ENCODE data around the gene XYLT2. TPM values are rescaled to one million over a fixed set of nuclear protein-coding genes. Genes with fewer than 3 reads are reported as not detected.
"Not testable (repeated sequence)": the region's sequence is repeated elsewhere in the genome, so short reads cannot be mapped to it uniquely, and the experiment has no call there.

Gene XYLT2
- total RNA-seq, 1 donor from 2014 or later = 18.0 TPM

DNA sequence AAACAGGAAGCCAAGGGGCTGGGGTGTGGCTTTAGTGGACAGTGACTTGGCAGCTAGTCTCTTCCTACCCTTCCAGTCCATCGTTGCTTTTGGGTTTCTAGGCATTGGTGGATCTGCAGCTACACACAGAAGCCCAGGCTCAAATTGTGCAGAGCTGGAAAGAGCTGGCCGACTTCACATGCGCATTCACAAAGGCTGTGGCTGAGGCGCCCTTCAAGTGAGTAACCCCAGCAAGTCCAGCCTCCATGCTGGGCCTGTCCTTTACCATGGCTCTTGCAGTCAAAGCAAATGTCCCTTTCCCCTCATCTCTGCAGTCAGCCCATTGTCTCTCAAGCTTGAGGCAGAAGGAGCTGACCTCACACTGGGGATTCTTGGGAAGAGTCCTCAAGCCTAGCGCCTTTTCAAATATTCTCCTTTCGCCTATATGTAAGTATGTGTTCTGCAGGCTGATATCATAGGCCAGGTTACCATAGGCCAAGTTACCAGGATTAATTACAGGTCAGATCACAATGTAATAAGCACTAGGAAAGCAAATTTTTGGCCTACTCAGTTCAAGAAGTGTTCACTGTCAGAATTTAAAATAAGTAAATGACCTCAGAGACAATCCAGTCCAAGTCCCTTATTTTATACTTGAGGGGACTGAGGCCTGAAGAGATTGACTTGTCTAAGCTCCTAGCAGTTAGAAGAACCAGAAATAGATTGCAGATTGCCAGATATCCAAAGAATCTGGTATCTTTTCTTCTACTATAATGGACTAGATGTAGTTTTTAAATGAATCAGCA, 33.6 kb downstream of the XYLT2 start:
- intact Hi-C loops (cut with micrococcal nuclease) = no loop called here
- ATAC-seq (no peak), DNase-seq (no peak)

DNA sequence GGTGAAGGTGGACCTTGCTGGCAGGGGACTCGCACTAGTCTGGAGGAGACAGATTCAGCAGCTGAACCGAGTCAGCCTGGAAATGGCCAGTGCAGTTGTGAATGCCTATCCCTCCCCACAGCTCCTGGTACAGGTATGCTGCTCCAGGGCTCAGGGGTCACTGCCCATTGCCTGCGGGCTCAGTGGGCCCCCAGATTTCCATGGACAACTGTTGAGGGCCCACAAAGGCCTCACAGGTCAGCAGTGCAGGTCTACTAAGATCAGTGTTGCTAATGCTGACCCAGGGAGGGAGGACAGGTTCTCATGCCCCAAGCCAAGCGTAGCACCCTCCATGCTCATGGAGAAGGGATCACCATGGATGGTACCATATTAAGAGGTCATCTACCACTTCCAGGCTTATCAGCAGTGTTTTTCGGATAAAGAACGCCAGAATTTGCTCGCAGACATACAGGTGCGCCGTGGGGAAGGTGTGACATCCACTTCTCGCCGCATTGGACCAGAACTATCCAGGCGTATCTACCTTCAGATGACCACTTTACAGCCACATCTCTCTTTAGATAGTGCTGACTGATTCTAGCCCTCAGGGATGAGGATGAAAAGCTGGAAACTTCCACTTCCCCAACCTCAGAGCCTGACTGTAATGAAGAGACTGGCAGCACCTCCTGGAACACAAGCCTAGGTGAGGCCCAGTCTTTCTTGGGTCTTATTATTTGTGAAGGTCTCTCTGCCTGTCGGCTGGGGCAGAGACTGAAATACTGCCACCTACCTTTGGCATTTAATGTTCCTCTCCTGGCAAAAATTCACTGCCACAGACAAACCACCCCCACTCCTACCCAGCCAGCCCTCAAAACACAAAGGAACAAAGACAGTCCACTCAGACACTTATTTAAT, 34.7 kb downstream of the XYLT2 start:
- intact Hi-C loops (cut with micrococcal nuclease) = no loop called here
- DNase-seq (no peak), ATAC-seq (no peak)

DNA sequence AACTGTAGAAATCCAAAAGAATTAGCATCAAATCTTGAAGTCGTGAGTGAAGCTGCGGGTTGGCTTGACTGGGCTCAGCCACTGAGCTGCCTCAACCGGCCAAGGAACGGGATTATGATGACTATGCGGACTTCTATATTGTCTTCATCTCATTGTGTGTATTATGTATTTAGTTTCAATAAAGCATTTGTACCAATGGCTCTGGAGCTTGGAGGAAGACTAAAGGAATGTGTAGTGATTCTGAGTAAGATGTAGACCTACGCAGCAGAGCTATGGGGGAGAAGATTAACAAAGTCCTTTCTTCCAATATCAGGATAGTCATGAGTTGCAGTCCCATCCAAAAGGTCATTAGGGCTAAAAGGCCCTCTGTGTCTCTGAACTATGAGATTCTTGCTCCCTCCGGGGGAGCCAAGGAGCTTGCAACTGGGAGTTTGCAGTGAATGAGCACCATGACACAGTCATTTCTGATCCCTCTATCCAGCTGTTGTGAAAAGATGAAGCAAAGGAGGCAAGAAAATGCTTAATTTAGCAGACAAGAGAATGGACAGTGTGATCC, 35.4 kb downstream of the XYLT2 start:
- DNase-seq (no peak), ATAC-seq (no peak)
- intact Hi-C loops (cut with micrococcal nuclease) = no loop called here

DNA sequence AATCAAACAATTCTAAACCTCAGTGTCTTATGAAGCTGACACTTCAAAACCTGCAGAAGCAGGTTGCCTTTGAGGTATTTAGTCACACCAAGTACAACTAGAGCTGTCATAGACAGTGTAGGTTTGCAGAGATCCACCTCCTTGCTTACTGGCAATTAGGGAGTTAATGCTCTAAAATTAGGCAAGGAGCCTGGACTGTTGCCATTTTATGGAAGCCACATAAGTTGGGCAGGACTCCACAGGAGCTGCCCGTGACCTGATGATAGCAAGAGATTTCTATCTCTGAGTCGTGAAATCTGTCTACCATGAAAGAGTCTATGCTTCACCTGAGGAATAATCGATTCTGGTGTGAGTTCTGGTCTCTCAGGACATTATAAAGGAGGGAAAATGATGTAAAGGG, 36.0 kb downstream of the XYLT2 start:
- intact Hi-C loops (cut with micrococcal nuclease) = no loop called here
- no peak for DNase-seq
- ATAC-seq = no peak

DNA sequence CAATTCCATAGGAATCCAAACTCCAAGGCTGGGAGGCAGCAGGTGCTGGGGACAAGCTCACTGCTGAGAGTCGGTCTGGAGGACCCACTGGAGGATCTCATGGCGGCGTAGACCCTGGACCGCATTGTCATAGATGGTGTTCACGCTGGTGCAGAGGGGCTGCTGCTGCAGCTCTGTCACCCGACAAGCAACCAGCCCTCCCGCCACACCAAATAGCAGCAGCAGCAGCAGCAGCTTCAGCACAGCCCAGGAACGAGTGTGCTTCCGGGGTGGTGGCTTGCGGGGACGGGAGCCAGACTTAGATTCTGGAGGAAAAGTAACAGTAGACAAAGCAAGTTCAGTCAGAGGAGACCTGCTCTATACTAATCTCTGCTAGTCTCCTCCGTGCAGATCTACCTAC, 37.0 kb downstream of the XYLT2 start:
- DNase-seq (no peak), ATAC-seq (no peak)
- intact Hi-C loops (cut with micrococcal nuclease) = no loop called here

DNA sequence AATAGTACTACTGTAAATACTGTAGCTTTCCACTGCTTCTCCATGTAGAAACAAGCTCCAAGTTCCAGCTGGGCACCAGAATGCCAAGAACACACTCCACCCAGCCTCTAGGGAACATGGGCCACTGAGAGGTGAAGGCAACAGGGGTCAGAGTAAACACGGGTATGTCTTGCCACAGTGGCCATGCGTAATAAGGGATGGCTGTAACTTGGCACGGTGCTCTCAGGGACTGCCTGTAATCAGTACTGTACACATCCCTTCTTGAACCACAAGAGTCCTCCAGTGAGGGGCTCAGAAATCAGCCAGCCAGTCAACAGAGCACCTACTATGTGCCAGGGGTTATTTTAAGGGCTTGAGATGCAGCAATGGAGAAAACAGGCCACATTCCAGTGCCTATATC, 40.6 kb downstream of the XYLT2 start:
- intact Hi-C loops (cut with micrococcal nuclease) = no loop called here
- DNase-seq = no peak
- ATAC-seq = no peak

DNA sequence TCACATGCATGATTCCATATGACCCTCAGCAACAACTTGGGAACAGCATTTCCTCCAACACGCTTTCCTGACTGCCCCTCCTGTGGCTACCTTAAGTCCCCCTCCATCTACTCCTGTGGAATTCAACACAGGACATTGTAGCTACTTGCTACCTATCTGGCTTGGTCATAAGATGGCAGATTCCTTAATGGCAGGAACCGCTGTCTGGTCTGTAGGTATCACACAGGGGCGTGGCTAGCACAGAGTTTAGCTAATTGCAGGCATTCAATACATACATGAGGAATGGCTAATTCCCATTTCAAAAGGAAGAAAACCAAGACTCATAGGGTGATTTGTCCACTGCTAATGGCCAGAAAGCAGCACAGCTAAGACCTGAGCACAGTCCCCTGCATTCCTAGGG, 42.8 kb downstream of the XYLT2 start:
- no peak for DNase-seq
- no peak for ATAC-seq
- intact Hi-C loops (cut with micrococcal nuclease) = no loop called here

DNA sequence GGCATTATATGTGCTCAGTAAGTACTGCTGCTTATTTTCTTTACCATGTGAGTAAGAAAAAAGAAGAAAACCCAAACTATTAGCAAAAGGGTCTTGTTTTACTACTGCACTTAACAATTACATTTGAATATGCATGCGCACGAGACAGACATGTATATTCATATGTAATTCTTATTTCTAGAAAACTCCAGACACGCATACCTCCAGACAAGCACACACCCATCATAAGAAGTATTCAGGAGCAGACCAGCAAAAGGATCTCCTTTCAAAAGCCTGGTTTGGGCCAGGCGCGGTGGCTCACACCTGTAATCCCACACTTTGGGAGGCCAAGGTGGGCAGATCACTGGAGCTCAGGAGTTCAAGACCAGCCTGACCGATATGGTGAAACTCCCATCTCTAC, 43.6 kb downstream of the XYLT2 start:
- DNase-seq (no peak), ATAC-seq (no peak)
- intact Hi-C loops (cut with micrococcal nuclease) = no loop called here

DNA sequence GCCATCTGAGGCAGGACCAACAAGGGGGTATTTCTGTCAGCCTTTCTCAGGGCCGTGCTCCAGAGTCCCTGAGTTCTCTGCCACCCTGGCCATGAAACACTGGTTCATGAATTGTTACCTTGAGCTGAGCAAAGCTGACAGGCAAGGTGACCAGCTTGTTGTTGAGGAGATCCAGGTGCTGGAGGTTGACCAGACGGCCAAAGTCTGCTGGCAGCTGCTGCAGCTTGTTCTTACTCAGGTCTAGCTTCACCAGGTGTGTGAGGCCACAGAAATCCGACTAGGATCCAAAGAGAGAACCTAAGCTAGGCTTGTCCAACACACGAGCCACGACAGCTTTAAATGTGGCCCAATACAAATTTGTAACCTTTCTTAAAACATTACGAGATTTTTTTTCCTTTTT, 46.7 kb downstream of the XYLT2 start:
- ATAC-seq (no peak), DNase-seq (no peak)
- intact Hi-C loops (cut with micrococcal nuclease) = no loop called here

DNA sequence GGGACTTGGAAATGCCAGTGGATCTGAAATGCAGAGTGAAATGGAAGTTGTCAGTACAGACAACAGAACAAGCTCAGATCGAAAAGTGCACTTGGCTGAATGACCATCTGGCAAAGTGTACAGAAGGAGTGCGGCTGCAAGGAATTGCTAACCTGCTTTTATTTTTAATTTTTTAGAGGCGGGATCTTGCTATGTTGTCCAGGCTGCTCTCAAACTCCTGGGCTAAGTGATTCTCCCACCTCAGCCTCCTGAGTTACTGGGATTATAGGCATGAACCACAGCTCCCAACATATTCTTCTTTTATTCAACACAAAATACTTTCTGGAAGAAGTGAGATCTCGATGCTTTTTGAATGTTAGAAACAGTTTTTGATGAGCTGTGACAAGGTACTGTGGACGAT, 47.8 kb downstream of the XYLT2 start:
- ATAC-seq = no peak
- DNase-seq = no peak
- intact Hi-C loops (cut with micrococcal nuclease) = no loop called here

DNA sequence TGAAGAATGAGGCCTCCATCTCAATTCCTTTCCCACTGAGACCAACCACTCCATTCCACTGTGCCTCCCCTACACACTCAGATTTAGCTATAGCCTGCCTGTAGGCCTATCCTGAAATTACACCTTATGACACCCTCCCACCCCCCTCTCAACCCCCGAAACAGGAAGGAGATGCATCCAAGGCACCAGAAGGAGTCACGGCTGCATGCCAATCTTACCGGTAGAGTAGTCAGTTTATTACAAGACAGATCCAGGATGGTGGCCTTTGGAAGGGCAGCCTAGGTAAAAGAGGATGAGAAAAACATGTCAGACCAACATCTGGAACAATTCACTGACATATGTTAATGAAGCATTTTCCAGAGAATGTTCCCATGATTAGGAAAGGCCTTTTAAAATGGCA, 48.8 kb downstream of the XYLT2 start:
- intact Hi-C loops (cut with micrococcal nuclease) = no loop called here
- no peak for ATAC-seq
- no peak for DNase-seq

DNA sequence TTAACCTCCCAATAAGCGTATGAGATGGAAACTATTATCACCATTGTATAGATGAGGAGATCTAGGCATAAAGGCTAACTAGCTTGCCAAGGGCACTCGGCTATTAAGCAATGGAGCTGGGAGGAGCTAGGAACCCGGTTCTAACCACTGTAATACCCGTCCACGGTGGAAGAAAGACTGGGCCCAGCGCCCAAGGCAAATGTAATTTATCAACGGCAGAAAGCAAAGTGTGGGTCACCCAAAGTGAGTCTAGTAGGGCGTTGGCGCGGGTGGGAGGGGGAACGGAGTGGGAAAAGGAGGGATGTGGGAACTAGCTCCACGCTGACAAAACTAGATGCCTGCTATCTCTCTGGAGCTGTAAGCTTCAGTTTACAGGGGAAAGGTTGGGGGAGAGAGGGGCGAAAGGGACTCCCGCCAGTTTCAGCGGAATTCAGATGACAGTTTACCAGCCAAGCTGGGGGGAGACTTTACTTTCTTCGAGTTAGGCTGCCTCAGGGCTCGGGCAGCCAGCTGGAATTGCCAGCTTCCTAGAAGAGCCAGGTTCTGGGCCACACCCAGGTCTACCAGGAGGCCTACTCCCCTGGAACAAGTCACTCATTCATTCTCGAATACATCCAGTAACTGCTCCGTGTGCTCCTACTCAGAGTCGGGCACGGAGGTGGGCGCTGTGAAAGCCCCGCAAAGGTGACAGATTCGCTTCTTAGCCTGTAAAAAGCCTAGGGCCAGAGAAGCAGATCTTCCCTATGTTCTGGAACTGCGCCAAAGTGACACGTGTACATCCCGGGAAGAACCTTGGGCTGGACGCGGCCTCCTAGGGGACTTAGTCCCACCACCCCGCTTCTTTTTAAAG, 50.6 kb downstream of the XYLT2 start:
- DNase-seq (peak; percentile 34), ATAC-seq (peak; percentile 42)
- intact Hi-C loops (cut with micrococcal nuclease) = no loop called here

DNA sequence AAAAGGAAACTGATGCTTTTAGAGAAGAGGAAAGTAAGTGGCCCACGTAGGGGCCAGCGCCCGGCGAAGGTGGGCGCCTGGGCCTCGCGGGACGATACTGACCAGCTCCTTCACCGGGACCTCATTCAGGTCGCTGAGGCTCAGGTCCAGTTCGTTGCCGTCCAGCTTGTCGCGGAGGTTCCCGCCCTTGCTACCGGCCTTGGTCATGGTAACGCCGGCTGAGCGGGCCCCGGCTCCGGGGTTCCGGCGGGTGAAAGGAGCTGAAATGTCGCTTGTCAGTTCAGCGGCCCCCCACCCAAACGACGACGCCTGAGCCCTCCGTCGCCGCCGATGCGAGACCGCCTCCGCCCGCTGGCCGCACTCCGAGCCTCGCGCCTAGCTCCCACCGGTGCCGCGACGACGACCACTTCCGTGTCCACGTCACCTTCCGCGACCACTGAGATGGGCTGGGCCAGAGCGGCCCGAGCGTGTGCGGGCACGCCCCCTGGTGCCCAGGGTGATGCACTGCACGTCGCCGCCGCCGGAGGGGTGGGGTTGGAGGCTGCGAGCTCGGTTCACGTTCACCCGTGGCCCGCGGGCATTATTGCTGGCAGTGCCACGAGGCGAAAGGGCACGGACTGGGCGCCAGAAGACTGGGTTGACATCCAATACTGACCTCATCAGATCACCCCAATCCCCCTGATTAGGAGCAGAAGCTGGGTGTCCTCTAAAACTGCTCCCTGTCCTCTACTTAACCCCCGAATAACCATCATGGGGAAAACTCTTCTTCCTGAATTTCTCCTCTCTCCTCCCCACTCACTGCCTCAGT, 51.4 kb downstream of the XYLT2 start, which contains the start of gene LRRC59:
TSS of gene LRRC59 (minus strand) at position 413 of the 808 bp plus-strand sequence. CDS start at position 207, 206 bp downstream.
- ATAC-seq (peak; percentile 99), DNase-seq (peak; percentile 94)
- intact Hi-C loops (cut with micrococcal nuclease) = no loop called here

DNA sequence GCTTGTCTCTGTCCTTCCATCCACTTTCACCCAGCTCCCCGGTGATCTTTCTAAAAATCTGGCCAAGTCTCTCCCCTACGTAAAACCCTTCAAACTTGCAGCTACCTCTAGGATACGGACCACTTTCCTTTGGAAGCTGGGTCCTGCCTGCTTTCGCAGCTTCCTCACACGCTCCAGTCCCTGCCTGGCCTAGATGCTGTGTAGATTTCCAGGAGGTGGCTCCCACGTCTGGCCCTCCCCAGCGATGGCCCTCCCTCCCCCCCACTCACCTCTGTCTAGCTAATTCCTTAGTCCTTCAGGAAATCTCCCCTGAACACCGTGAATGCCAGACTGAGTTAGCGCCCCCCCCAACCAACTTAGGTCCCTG, 52.0 kb downstream of the XYLT2 start:
- DNase-seq = no peak
- no peak for ATAC-seq
- intact Hi-C loops (cut with micrococcal nuclease) = no loop called here

DNA sequence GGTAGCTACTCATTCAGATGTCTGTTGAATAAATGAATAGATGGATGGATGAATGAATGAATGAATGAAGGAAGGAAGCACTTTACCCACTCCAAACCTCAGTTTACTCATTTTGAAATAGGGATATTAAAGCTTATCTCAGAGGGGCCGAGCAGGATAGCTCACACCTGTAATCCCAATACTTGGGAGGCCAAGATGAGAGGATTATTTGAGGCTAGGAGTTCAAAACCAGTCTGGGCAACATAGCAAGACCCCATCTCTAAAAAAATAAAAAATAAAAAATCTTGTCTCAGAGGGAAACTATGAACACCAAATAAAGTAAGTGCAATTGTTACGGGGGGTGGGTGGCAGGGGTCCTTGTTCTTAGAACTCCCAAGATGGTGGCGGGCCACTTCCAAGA, 52.7 kb downstream of the XYLT2 start:
- intact Hi-C loops (cut with micrococcal nuclease); DNase-seq; ATAC-seq: not testable (repeated sequence)

DNA sequence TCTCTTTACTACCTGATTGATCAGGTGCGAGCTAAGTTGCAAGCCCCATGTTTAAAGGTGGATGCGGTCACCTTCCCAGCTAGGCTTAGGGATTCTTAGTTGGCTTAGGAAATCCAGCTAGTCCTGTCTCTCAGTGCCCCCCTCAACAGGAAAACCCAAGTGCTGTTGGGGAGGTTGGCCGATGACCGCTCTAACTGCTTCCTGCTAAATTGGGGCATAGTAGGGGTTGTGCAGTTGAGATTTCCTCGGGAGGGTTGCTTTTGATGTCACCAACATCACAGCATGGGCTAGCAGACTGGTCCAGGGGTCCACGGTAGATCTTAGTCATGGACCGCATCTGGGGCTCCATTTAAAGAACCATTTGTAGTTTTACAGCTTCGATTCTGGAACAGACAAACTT, 53.7 kb downstream of the XYLT2 start:
- ATAC-seq; DNase-seq; intact Hi-C loops (cut with micrococcal nuclease): not testable (repeated sequence)

DNA sequence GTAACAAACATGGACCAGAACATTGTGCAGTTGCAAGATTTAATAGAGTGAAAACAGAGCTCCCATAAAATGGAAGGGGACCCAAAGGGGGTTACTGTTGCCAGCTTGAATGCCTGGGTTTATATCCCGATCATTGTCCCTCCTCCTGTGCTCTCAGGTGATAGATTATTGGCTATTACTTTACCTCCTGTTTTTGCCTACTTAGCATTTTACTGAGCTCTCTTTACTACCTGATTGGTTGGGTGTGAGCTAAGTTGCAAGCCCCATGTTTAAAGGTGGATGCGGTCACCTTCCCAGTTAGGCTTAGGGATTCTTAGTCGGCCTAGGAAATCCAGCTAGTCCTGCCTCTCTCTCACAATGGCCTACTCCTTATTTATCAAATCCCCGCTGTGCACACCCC, 59.4 kb downstream of the XYLT2 start:
- DNase-seq; ATAC-seq; intact Hi-C loops (cut with micrococcal nuclease): not testable (repeated sequence)

DNA sequence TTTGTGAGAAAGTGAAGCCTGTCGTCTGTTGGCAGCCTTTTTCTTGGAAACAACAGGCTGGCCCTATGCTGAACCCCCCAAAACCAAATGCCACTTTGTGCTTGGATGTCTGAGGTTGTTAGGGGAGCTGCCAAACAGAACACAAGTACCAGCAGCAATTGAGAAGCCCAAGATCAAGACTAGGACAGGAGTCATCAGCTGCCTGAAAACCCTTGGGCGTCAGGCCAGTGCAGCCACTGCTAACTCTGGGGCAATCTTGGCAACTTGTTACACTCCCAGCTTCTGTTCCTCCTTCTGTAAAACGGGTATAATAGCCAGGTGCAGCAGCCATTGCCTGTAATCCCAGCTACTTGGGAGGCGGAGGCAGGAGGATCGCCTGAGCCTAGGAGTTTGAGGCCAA, 60.7 kb downstream of the XYLT2 start:
- DNase-seq (no peak), ATAC-seq (no peak)
- intact Hi-C loops (cut with micrococcal nuclease) = no loop called here

Data from left ventricle myocardium superior (tissue), 1 donor.